Activated CD4-positive, alpha-beta T cell treated with anti-CD3 and anti-CD28 coated beads, Interleukin-2, amount 10 ng/mL, durations not matched to agents 7 days and 5 days (primary cell): ENCODE measurements around the gene ABTB2. TPM values are rescaled to one million over a fixed set of nuclear protein-coding genes. Genes with fewer than 3 reads are reported as not detected.

Experiments used
- CTCF ChIA-PET: fragments of 350-600 bp; sonication (Branson Sonifier 250); formaldehyde crosslinking; loops from one replicate; lab custom pipeline; 2021; ENCODE audit warnings: antibody characterized with exemption; lab: Charles Lee
- POLR2A ChIA-PET: fragments of 350-600 bp; sonication (Branson Sonifier 250); formaldehyde crosslinking; loops from one replicate; lab custom pipeline; 2021; ENCODE audit warnings: antibody characterized with exemption; lab: Charles Lee
- DNase-seq: peaks from one replicate; pipeline ENCODE4 v3.0.0-alpha.2; 2020
- H3K27ac Mint-ChIP-seq: one replicate; pipeline ENCODE4 v1.8.0; 2021; ENCODE audit warnings: mild to moderate bottlenecking, moderate library complexity, mixed read lengths
- H3K27me3 Mint-ChIP-seq: one replicate; pipeline ENCODE4 v1.8.0; 2021; ENCODE audit warnings: mixed read lengths
- H3K36me3 Mint-ChIP-seq: one replicate; pipeline ENCODE4 v1.8.0; 2021; ENCODE audit warnings: low read depth, mixed read lengths
- H3K4me1 Mint-ChIP-seq: one replicate; pipeline ENCODE4 v1.8.0; 2021; ENCODE audit warnings: mixed read lengths
- H3K4me3 Mint-ChIP-seq: one replicate; pipeline ENCODE4 v1.8.0; 2021; ENCODE audit warnings: mild to moderate bottlenecking, moderate library complexity, mixed read lengths
- H3K9me3 Mint-ChIP-seq: one replicate; pipeline ENCODE4 v1.8.0; 2021; ENCODE audit warnings: mixed read lengths
- total RNA-seq, 2 experiments: library from RNA; stranded (reverse); gene quantifications; one replicate each; pipeline ENCODE4 v1.2.3, GENCODE V29; 2021

ABTB2 gene
- total RNA-seq, 2 experiments from 2014 or later: 0.55 to 0.65 TPM

DNA sequence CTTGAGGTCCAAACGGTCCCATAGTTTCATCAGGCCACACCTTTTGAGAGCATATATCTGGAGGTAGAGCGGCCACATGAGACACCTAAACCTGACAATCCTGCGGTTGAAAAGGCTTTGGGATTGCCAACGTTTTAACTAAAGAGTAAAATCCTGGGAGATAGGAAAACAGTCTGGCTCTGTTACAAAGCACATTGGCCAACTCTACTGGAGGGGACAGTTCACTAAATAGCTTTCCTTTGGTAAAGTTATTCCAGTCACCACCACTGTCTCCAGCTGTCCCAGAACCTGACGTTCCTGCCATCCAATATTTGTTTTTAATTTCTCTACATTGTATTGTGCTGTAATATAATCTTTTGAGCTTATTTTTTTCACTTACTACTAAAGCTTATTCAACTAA is 22.0 kb downstream of the ABTB2 start:
- no peak overlapping the region for H3K4me3 Mint-ChIP-seq
- peaks cover 7% of the 10 kb centered on the region for H3K4me1 Mint-ChIP-seq
- H3K27ac Mint-ChIP-seq: no peak overlapping the region
- DNase-seq: no peak
- H3K27me3 Mint-ChIP-seq: peaks cover 10% of the 10 kb centered on the region
- no peaks in the 10 kb centered on the region for H3K9me3 Mint-ChIP-seq
- ChIA-PET CTCF (interaction anchor here (0.9 kb wide), 1 partner anchor 18 kb away, joined by 3 read pairs; no protein-coding TSS in a partner anchor), POLR2A (no interaction called here)
- no peaks in the 10 kb centered on the region for H3K36me3 Mint-ChIP-seq

DNA sequence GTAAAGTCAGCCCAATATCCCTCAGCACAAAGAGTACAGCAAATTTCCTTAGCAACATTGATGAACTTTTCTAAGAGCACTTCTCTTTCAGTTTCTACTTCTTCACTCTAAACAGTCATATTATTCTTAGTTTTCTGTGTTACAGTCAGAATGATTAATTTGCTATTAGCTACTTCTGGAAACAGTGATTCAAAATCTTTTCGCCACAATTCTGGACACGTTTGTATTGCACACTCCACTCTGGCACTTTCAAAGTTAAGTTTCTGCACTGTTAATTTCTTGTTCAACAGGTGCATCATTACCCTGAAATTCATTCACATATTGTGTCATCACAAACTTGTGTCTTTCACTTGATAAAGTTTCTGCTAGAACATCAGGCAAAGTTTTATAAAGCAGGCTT is 22.5 kb downstream of the ABTB2 start:
- Mint-ChIP-seq H3K4me3 (no peak overlapping the region), H3K27ac (no peak overlapping the region), H3K4me1 (peaks cover 7% of the 10 kb centered on the region), H3K27me3 (peaks cover 10% of the 10 kb centered on the region), H3K36me3 (no peaks in the 10 kb centered on the region), H3K9me3 (no peaks in the 10 kb centered on the region)
- POLR2A ChIA-PET: no interaction called here
- DNase-seq: no peak
- CTCF ChIA-PET: interaction anchor here (0.9 to 1.6 kb wide), 2 partner anchors 10 to 19 kb away, joined by 3 to 4 read pairs; no protein-coding TSS in a partner anchor

DNA sequence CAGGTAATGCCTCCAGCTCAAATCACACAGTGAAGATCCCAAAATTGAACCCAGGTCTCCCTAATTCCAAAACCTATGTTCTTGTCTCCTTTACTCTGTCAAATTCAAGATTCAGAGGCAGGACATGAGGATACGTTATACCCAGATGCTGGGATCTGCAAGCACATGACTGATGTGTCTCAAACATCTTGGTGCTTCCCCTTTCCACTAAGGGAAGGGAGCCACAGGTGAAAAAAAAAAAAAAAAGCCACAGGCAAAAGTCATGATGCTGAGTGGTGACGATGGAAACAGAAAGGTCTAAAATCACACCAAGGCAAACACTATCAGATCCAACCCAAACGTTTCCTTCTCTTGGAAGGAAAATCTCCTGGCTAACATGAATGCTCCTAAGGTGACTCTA is 24.0 kb downstream of the ABTB2 start:
- H3K9me3 Mint-ChIP-seq: no peaks in the 10 kb centered on the region
- H3K27ac Mint-ChIP-seq: no peak overlapping the region
- H3K4me1 Mint-ChIP-seq: no peaks in the 10 kb centered on the region
- no peak for DNase-seq
- no peak overlapping the region for H3K4me3 Mint-ChIP-seq
- ChIA-PET CTCF (interaction anchor here (0.8 to 1.6 kb wide), 4 partner anchors 8 to 159 kb away, joined by 3 to 4 read pairs (median 3); no protein-coding TSS in a partner anchor), POLR2A (interaction anchor here (0.7 kb wide), 1 partner anchor 154 kb away, joined by 4 read pairs; no protein-coding TSS in a partner anchor)
- H3K27me3 Mint-ChIP-seq: peaks cover 13% of the 10 kb centered on the region
- no peaks in the 10 kb centered on the region for H3K36me3 Mint-ChIP-seq

DNA sequence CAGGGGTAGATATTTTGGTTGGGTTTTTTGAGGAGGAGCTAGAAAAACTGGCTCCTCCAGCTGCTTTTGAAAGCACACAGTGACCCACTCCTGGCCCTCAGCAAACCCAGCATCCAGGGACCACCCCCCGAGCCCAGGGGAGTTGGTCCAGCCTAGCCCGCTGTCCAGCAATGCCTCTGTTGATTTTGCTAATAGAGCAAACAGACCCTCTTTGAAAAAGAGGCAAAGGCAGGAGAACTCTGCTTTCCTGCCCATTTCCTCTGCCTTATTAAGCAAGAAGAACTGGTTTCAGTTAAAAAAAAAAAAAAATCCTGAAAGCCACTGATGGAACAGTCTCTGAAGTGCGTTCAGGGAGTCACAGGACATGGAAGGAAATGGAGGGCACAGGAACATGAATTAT is 25.3 kb downstream of the ABTB2 start:
- ChIA-PET CTCF (no interaction called here), POLR2A (no interaction called here)
- H3K36me3 Mint-ChIP-seq: no peaks in the 10 kb centered on the region
- H3K4me3 Mint-ChIP-seq: no peak overlapping the region
- no peaks in the 10 kb centered on the region for H3K4me1 Mint-ChIP-seq
- H3K27me3 Mint-ChIP-seq: peaks cover 15% of the 10 kb centered on the region
- H3K9me3 Mint-ChIP-seq: no peaks in the 10 kb centered on the region
- H3K27ac Mint-ChIP-seq: no peak overlapping the region
- no peak for DNase-seq

DNA sequence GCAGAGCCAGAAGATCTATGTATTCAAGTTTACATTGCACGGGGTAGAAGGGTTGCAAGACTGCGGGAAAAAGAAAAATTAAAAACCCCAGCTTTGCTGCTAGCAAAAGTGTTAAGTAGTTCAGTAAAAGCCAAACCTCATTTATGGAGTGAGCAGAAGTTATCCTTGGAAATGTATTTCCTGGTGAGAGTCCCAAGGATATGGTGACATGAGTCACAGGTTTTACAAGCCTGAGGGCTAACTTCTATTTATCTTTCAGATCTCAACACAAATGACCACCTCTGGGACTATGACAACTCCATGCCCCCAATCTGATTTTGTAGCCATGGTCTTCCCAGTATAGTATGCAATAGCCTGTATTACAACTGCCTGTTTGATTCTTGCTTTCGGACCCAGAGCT is 26.1 kb downstream of the ABTB2 start:
- Mint-ChIP-seq H3K9me3 (no peaks in the 10 kb centered on the region), H3K4me3 (no peak overlapping the region), H3K36me3 (no peaks in the 10 kb centered on the region), H3K27ac (no peak overlapping the region), H3K4me1 (no peaks in the 10 kb centered on the region), H3K27me3 (peaks cover 15% of the 10 kb centered on the region)
- ChIA-PET CTCF (no interaction called here), POLR2A (interaction anchor here (0.6 kb wide), 1 partner anchor 256 kb away, joined by 4 read pairs; no protein-coding TSS in a partner anchor)
- DNase-seq: no peak

DNA sequence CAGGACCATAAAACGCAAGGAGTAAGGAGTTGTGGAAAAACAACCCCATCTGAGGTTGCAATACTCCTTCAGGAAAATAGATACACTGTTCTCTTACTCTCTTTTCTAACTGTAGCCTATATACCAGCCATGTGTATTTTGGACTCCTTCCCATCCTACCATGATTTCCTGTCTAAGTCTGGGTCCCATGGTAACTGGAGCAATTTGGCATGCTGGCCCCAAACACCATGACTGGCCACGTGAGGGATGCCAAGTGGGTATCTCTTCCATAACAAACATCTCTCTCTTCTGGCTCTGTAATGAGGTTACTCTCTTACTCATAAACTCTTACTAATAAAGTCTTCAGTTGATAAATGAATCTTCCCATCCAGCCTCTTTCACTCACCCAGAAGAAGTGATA is 26.5 kb downstream of the ABTB2 start:
- Mint-ChIP-seq H3K36me3 (no peaks in the 10 kb centered on the region), H3K27me3 (peaks cover 15% of the 10 kb centered on the region), H3K4me1 (no peaks in the 10 kb centered on the region), H3K4me3 (no peak overlapping the region), H3K9me3 (no peaks in the 10 kb centered on the region), H3K27ac (no peak overlapping the region)
- POLR2A ChIA-PET: no interaction called here
- DNase-seq: no peak
- CTCF ChIA-PET: no interaction called here

DNA sequence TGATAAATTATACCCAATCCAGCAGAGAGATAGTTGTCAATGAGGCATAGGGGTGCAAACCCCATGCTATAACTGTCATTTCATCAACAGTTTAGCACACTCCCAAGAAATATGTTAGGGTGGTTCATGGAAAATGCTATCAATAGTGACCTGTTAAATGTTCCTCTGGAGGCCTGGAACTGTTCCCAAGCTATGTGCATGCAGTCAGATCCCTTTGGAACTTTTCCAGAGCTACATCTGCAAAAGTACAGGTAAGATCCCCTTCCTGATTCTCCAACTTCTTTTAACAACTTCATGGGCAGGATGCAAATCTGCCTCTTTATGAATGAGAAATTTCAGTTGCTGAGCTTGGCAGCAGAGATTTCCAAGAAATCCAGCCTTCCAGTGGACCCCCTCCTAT is 27.2 kb downstream of the ABTB2 start:
- H3K9me3 Mint-ChIP-seq: no peaks in the 10 kb centered on the region
- POLR2A ChIA-PET: no interaction called here
- no peaks in the 10 kb centered on the region for H3K36me3 Mint-ChIP-seq
- H3K4me3 Mint-ChIP-seq: no peak overlapping the region
- peaks cover 15% of the 10 kb centered on the region for H3K27me3 Mint-ChIP-seq
- CTCF ChIA-PET: no interaction called here
- H3K27ac Mint-ChIP-seq: no peak overlapping the region
- no peak for DNase-seq
- H3K4me1 Mint-ChIP-seq: no peaks in the 10 kb centered on the region

DNA sequence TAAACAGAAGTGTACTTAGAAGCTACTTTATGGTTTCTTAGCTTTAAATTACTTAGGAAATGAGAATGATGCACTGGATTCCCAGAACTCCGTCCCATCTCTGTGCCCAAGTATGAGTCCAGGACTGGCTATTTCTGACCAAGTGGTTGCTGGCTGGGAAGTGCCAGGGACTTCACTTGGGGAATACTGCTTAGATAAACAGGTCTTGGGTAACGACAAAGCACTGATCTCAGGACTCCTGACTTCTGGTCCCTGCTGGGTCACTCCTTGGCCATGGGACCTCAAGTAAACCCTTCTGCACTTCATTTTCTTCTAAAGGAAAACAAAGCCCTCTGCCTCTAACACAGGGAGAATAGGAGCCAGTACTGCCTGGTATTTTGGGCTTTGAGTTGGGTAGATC is 27.9 kb downstream of the ABTB2 start:
- Mint-ChIP-seq H3K4me3 (no peak overlapping the region), H3K27ac (no peak overlapping the region), H3K9me3 (no peaks in the 10 kb centered on the region), H3K4me1 (no peaks in the 10 kb centered on the region), H3K27me3 (peaks cover 16% of the 10 kb centered on the region), H3K36me3 (no peaks in the 10 kb centered on the region)
- CTCF ChIA-PET: no interaction called here
- DNase-seq: no peak
- POLR2A ChIA-PET: no interaction called here

DNA sequence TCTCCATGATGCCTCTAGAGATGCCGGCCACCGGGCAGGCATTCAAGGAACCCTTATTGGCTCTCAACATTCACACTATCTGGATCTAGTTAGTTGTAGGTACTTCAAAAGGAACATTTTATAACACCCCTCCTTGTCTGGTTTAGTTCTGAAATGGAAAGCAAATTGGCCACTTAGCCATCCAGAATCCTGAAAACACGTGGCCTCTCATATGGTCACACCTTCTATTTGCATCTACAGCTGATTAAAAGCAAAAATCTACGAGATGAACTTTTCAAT is 29.2 kb downstream of the ABTB2 start:
- Mint-ChIP-seq H3K4me1 (no peaks in the 10 kb centered on the region), H3K27ac (no peak overlapping the region), H3K4me3 (no peak overlapping the region), H3K36me3 (no peaks in the 10 kb centered on the region), H3K27me3 (peaks cover 16% of the 10 kb centered on the region), H3K9me3 (no peaks in the 10 kb centered on the region)
- ChIA-PET CTCF (no interaction called here), POLR2A (no interaction called here)
- DNase-seq: no peak

DNA sequence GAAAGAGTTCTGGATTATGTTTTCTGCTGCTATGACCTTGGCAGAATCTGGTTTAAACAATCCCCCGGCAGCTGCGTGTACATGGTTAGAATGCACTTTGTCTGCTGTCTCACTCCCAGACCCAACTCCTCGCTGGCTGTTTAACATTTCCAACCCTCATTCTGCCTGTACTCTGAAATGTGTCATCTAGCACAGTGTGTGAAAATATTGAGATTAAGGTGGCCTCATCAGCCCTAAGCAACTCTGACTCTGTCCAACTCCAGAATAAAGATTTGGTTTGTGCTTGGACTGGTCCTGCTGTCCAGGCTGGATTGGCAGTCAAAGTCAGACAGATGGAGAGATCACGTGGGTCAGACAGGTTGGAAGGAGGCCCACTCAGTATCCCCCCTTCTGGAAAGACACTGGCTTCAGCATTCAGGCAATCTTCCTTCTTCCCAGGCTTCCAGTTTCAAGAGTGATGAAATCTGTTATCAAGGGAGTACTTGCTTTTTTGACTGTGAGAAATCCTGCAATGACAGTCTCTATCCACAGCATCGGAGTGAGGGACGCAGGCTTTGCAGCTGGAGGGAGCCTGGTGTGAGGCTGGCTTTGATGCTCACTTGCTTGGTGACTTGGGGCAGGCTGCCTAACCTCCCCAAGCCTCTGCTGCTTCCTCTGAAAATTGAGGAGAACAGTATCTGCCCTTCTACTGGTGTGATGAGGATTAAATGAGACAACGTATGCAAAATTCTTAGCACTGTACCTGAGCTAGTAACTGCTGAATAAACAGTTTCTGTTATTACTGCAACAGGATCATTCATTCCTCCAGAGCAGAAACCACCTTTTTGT is 29.8 kb downstream of the ABTB2 start:
- no peak for DNase-seq
- POLR2A ChIA-PET: no interaction called here
- H3K4me1 Mint-ChIP-seq: no peaks in the 10 kb centered on the region
- CTCF ChIA-PET: no interaction called here
- H3K4me3 Mint-ChIP-seq: no peak overlapping the region
- no peaks in the 10 kb centered on the region for H3K36me3 Mint-ChIP-seq
- peaks cover 16% of the 10 kb centered on the region for H3K27me3 Mint-ChIP-seq
- H3K9me3 Mint-ChIP-seq: no peaks in the 10 kb centered on the region
- H3K27ac Mint-ChIP-seq: no peak overlapping the region

DNA sequence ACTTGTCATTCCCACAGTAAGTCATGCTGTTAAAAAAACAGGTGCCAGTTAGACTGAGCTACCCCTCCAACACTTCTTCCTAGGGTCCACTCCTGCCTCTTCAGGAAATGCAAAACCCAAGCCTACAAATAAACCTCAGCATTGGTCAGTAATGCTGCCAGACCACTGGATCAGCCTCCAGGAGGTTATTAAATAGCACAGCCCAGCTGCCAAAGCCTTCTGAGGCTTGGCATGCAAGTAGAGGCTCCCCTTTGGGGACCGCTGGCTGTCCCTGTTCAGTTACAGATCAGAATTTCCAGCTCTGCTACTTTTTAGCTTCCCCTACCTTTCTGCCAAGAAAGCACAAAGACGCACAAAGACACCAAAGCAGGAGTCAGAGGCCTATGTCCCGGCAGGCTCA is 33.3 kb downstream of the ABTB2 start:
- H3K4me1 Mint-ChIP-seq: no peaks in the 10 kb centered on the region
- H3K9me3 Mint-ChIP-seq: no peaks in the 10 kb centered on the region
- peaks cover 8% of the 10 kb centered on the region for H3K27me3 Mint-ChIP-seq
- no peaks in the 10 kb centered on the region for H3K36me3 Mint-ChIP-seq
- DNase-seq: no peak
- CTCF ChIA-PET: interaction anchor here (1.4 kb wide), 1 partner anchor 26 kb away, joined by 3 read pairs; no protein-coding TSS in a partner anchor
- H3K4me3 Mint-ChIP-seq: no peak overlapping the region
- no peak overlapping the region for H3K27ac Mint-ChIP-seq
- POLR2A ChIA-PET: no interaction called here

DNA sequence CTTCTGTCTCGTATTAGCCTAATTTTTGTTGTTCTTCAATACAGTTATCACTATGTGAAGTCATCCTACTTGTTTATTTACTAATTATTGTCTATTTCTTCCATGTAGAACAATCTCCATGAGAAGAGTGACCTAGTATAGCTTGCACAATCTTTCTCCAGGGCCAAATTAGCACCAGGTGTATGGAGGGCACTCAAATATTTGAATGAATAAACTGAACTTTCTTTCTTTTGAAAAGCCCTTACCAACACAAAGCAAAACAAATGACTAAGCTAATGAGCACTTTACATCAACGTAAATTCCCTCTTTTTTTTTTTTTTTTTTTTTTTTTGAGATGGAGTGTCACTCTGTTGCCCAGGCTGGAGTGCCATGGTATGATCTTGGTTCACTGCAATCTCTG is 34.2 kb downstream of the ABTB2 start:
- Mint-ChIP-seq H3K9me3 (no peaks in the 10 kb centered on the region), H3K4me3 (no peak overlapping the region), H3K4me1 (no peaks in the 10 kb centered on the region), H3K27me3 (peaks cover 4% of the 10 kb centered on the region), H3K27ac (no peak overlapping the region), H3K36me3 (no peaks in the 10 kb centered on the region)
- no peak for DNase-seq
- ChIA-PET POLR2A (no interaction called here), CTCF (no interaction called here)

DNA sequence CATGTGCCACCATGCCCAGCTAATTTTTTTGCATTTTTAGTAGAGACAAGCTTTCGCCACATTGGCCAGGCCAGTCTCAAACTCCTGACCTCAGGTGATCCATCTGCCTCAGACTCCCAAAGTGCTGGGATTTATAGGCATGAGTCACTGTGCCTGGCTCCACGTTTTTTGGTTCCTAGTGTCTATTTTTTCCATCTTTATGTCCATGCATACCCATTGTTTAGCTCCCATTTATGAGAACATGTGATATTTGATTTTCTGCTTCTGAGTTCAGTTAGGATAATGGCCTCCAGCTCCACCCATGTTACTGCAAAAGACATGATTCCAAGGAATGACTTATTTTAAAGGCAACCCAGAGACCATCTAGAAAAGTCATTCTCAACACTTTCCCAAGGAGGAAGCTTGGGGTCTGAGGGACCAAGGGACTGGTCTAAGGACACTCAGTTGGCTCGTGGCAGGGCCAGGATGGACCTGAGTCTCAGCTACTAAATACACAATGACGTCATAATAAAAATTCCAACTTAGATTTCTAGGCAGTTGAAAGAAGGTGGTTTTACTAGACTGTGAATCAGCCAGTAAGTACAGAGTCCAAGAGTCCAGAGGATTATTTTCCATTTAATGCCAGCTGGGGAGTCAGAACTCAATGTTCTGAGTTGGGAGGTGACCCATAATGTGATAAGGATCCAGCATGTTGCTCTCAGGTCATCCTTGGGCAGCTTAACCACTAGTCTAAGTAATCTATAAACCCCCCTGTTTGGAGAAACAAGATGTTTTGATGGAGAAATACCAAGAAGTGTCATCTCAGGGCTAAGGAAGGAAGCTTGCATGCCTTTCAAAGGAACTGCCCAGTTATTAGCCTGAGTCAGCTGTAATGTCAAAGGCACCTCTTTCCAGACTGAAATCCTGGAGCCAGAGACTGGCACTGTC is 39.4 kb downstream of the ABTB2 start:
- peaks cover 9% of the 10 kb centered on the region for H3K27me3 Mint-ChIP-seq
- H3K27ac Mint-ChIP-seq: no peak overlapping the region
- POLR2A ChIA-PET: interaction anchor here (0.6 kb wide), 1 partner anchor 62 kb away, joined by 3 read pairs; no protein-coding TSS in a partner anchor
- no peak for DNase-seq
- CTCF ChIA-PET: interaction anchor here (0.6 kb wide), 1 partner anchor 319 kb away, joined by 4 read pairs; no protein-coding TSS in a partner anchor
- H3K4me1 Mint-ChIP-seq: peaks cover 3% of the 10 kb centered on the region
- no peaks in the 10 kb centered on the region for H3K9me3 Mint-ChIP-seq
- no peaks in the 10 kb centered on the region for H3K36me3 Mint-ChIP-seq
- H3K4me3 Mint-ChIP-seq: no peak overlapping the region
